ENCODE measurements around the gene CD274.

DNA sequence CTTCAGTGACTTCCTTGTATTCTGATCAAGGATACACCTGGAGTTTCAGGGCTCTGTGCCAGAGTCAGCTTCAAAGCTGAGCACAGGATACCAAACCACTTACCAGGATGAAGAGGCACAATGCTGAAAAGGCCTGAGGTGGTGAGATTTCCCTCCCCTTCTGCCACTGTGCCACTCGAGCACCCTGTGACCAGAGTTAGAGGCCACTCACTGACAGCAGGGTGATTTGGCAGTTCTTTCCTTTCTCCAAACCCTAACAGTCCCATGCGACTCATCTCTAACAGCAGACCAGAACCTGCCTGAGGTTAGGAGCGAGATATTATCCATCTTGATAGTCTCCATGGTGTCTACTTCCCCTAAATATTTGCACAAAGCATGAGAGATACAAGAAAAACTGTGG lies 14.4 kb upstream of the CD274 start:
- TF ChIP-seq POLR2A (IDR thresholded peaks at IDR 0.05; ENCODE audit: low read depth, low read length) (no peak), SPI1 (IDR thresholded peaks at IDR 0.05; ENCODE audit: low read depth, low read length) (no peak), TAF1 (IDR thresholded peaks at IDR 0.05; ENCODE audit: low read depth, low read length) (no peak), POLR2AphosphoS5 (IDR thresholded peaks at IDR 0.05; ENCODE audit: low read depth, low read length) (no peak)
